H9 (cell line): ENCODE measurements around the gene NUP35. TPM values are rescaled to one million over a fixed set of nuclear protein-coding genes. Genes with fewer than 3 reads are reported as not detected.

Source experiments
- DNase-seq: peaks from one replicate; pipeline ENCODE4 v3.0.0-alpha.2; 2017
- H2AFZ ChIP-seq: one replicate; pipeline ENCODE4 v1.6.1; 2013; ENCODE audit warnings: mild to moderate bottlenecking, low read length, control low read depth, moderate library complexity
- H2AK5ac ChIP-seq: 2 replicates; pipeline ENCODE4 v1.6.1; 2013; ENCODE audit warnings: low read length, control low read depth, mixed read lengths; ENCODE audit not compliant: insufficient read length
- H2BK120ac ChIP-seq: one replicate; pipeline ENCODE4 v1.6.1; 2013; ENCODE audit warnings: low read depth, mild to moderate bottlenecking, low read length, control low read depth, inconsistent platforms; ENCODE audit not compliant: poor library complexity, severe bottlenecking
- H2BK12ac ChIP-seq: 2 replicates; pipeline ENCODE4 v1.6.1; 2013; ENCODE audit warnings: low read length, control low read depth, mixed read lengths, low read depth; ENCODE audit not compliant: insufficient read length
- H2BK15ac ChIP-seq: 2 replicates; pipeline ENCODE4 v1.6.1; 2013; ENCODE audit warnings: low read depth, low read length, control low read depth
- H2BK20ac ChIP-seq: one replicate; pipeline ENCODE4 v1.6.1; 2013; ENCODE audit warnings: low read depth, mild to moderate bottlenecking, low read length, control low read depth, inconsistent platforms; ENCODE audit not compliant: poor library complexity, severe bottlenecking
- H2BK5ac ChIP-seq: 2 replicates; pipeline ENCODE4 v1.6.1; 2013; ENCODE audit warnings: low read length, control low read depth, mixed read lengths; ENCODE audit not compliant: insufficient read length
- H3K14ac ChIP-seq: 2 replicates; pipeline ENCODE4 v1.6.1; 2013; ENCODE audit warnings: low read length, control low read depth; ENCODE audit not compliant: insufficient read depth
- H3K18ac ChIP-seq: 2 replicates; pipeline ENCODE4 v1.6.1; 2013; ENCODE audit warnings: low read depth, mild to moderate bottlenecking, mixed read lengths, low read length, control low read depth; ENCODE audit not compliant: insufficient read length
- H3K23ac ChIP-seq: 2 replicates; pipeline ENCODE4 v1.6.1; 2013; ENCODE audit warnings: low read length, control low read depth, mixed read lengths, low read depth; ENCODE audit not compliant: insufficient read length
- H3K23me2 ChIP-seq: 2 replicates; pipeline ENCODE4 v1.6.1; 2013; ENCODE audit warnings: low read depth, mild to moderate bottlenecking, mixed read lengths, low read length, control low read depth; ENCODE audit not compliant: insufficient read length, poor library complexity, severe bottlenecking
- H3K27ac ChIP-seq: 2 replicates; pipeline ENCODE4 v1.5.1; 2013; ENCODE audit warnings: low read length, control low read depth, mixed read lengths, low read depth; ENCODE audit not compliant: insufficient read length
- H3K27me3 ChIP-seq: 2 replicates; pipeline ENCODE4 v1.6.1; 2013; ENCODE audit warnings: low read length, control low read depth, inconsistent platforms; ENCODE audit not compliant: insufficient read depth
- H3K4ac ChIP-seq: 2 replicates; pipeline ENCODE4 v1.6.1; 2013; ENCODE audit warnings: low read depth, mild to moderate bottlenecking, control low read depth, inconsistent platforms, low read length, moderate library complexity
- H3K4me1 ChIP-seq: 2 replicates; pipeline ENCODE4 v1.6.1; 2013; ENCODE audit warnings: low read length, control low read depth, inconsistent platforms; ENCODE audit not compliant: insufficient read depth
- H3K4me2 ChIP-seq: 2 replicates; pipeline ENCODE4 v1.6.1; 2013; ENCODE audit warnings: low read length, control low read depth, mixed read lengths; ENCODE audit not compliant: insufficient read length, insufficient read depth
- H3K56ac ChIP-seq: 2 replicates; pipeline ENCODE4 v1.6.1; 2013; ENCODE audit warnings: low read depth, mild to moderate bottlenecking, mixed read lengths, low read length, control low read depth; ENCODE audit not compliant: insufficient read length
- H3K79me1 ChIP-seq: 2 replicates; pipeline ENCODE4 v1.6.1; 2013; ENCODE audit warnings: low read depth, mild to moderate bottlenecking, moderate library complexity, low read length, control low read depth, inconsistent platforms; ENCODE audit not compliant: insufficient read depth, poor library complexity, severe bottlenecking
- H3K79me2 ChIP-seq: 2 replicates; pipeline ENCODE4 v1.6.1; 2013; ENCODE audit warnings: low read length, control low read depth, inconsistent platforms; ENCODE audit not compliant: insufficient read depth
- H3K9ac ChIP-seq: 2 replicates; pipeline ENCODE4 v1.6.1; 2013; ENCODE audit warnings: low read length, control low read depth, mixed read lengths; ENCODE audit not compliant: insufficient read length; ENCODE audit errors: extremely low read depth
- H3K9me3 ChIP-seq: one replicate; pipeline ENCODE4 v1.6.1; 2013; ENCODE audit warnings: low read depth, low read length, inconsistent platforms; ENCODE audit not compliant: control insufficient read depth
- H3T11ph ChIP-seq: one replicate; pipeline ENCODE4 v1.6.1; 2013; ENCODE audit warnings: mild to moderate bottlenecking, low read length, control low read depth, inconsistent platforms
- H4K20me1 ChIP-seq: one replicate; pipeline ENCODE4 v1.6.1; 2013; ENCODE audit not compliant: control insufficient read depth, insufficient read length, insufficient read depth
- H4K5ac ChIP-seq: 2 replicates; pipeline ENCODE4 v1.6.1; 2013; ENCODE audit warnings: low read depth, mild to moderate bottlenecking, mixed read lengths, low read length, control low read depth; ENCODE audit not compliant: insufficient read length
- H4K8ac ChIP-seq: replicated peaks from 2 replicates; pipeline ENCODE4 v1.6.1; 2013; ENCODE audit warnings: low read length, control low read depth, mixed read lengths, low read depth; ENCODE audit not compliant: insufficient read length
- H4K91ac ChIP-seq: 2 replicates; pipeline ENCODE4 v1.6.1; 2013; ENCODE audit warnings: low read depth, mild to moderate bottlenecking, moderate library complexity, mixed read lengths, low read length, control low read depth; ENCODE audit not compliant: insufficient read length
- H3K27ac Mint-ChIP-seq, 3 experiments: 2 replicates in 2 of 3; 3 replicates in 1 of 3; pipeline ENCODE4 v1.8.0; 2020 to 2021; ENCODE audit warnings: mixed read lengths in 3 of 3, mild to moderate bottlenecking in 1 of 3, moderate library complexity in 1 of 3
- H3K27me3 Mint-ChIP-seq: 2 replicates; pipeline ENCODE4 v1.8.0; 2021; ENCODE audit warnings: low read depth, mild to moderate bottlenecking, moderate library complexity, mixed read lengths
- H3K36me3 Mint-ChIP-seq, 3 experiments: 2 replicates in 2 of 3; 3 replicates in 1 of 3; pipeline ENCODE4 v1.8.0; 2020 to 2021; ENCODE audit warnings: low read depth in 3 of 3, mixed read lengths in 3 of 3; ENCODE audit not compliant: insufficient read depth in 1 of 3
- H3K4me1 Mint-ChIP-seq, 2 experiments: 2 replicates each; pipeline ENCODE4 v1.8.0; 2020; ENCODE audit warnings: mixed read lengths in 2 of 2
- H3K4me3 Mint-ChIP-seq, 2 experiments: 2 replicates in 1 of 2; 3 replicates in 1 of 2; pipeline ENCODE4 v1.8.0; 2020 to 2021; ENCODE audit warnings: mild to moderate bottlenecking in 2 of 2, mixed read lengths in 2 of 2, moderate library complexity in 1 of 2
- H3K9me3 Mint-ChIP-seq, 2 experiments: 2 replicates in 1 of 2; 3 replicates in 1 of 2; pipeline ENCODE4 v1.8.0; 2020; ENCODE audit warnings: mild to moderate bottlenecking in 2 of 2, mixed read lengths in 2 of 2, moderate library complexity in 1 of 2
- CTCF ChIP-seq: fragments of 200-600 bp; sonication (generic); conservative IDR thresholded peaks from 3 replicates; pipeline ENCODE4 v1.8.0; 2021; ENCODE audit warnings: antibody characterized with exemption, mild to moderate bottlenecking
- WGBS: extraction: QIAGEN DNeasy Blood & Tissue Kit; methylation state at CpG from one replicate; pipeline ENCODE4 v1.1.7; 2013; ENCODE audit warnings: missing lambda C conversion rate, low lambda C conversion rate, mixed read lengths; ENCODE audit not compliant: insufficient read length; ENCODE audit errors: extremely low coverage; 5-methylcytosine and 5-hydroxymethylcytosine counted together
- total RNA-seq: library from RNA; stranded (reverse); gene quantifications from 2 replicates; pipeline ENCODE4 v1.2.1, GENCODE V29; 2021

The NUP35 gene
- total RNA-seq, 1 experiment from 2014 or later = 53.6 TPM

GRCh38 chr2:183204397-183204796, 80.2 kb downstream of the NUP35 start:
- no peak overlapping the region for H3K56ac ChIP-seq
- no peaks in the 10 kb centered on the region; the same call in 1 of the 2 replicates for H3K79me2 ChIP-seq
- no peaks in the 10 kb centered on the region for H4K20me1 ChIP-seq
- H3K27ac Mint-ChIP-seq = no peak overlapping the region
- H3K4ac ChIP-seq = no peak overlapping the region
- H3K9me3 Mint-ChIP-seq = peaks cover 3 to 7% of the 10 kb centered on the region in 2 experiments; a peak in 4 of 5 replicates
- WGBS = no CpG with 5 or more reads among the region's 1 CpG
- H3T11ph ChIP-seq = no peak overlapping the region
- no peak overlapping the region for H2BK5ac ChIP-seq
- H3K27me3 Mint-ChIP-seq = no peaks in the 10 kb centered on the region
- no peak overlapping the region for H4K8ac ChIP-seq
- H2BK20ac ChIP-seq = no peak overlapping the region
- no peak overlapping the region for H2AK5ac ChIP-seq
- H3K27ac ChIP-seq = no peak overlapping the region
- no peak for DNase-seq
- peaks cover 3% of the 10 kb centered on the region for H3K9me3 ChIP-seq
- no peaks in the 10 kb centered on the region for H3K23me2 ChIP-seq
- no peak overlapping the region for H2AFZ ChIP-seq
- peaks cover 9 to 13% (median 11%) of the 10 kb centered on the region in 3 experiments for H3K36me3 Mint-ChIP-seq
- no peak overlapping the region for H2BK15ac ChIP-seq
- TF ChIP-seq CTCF = no peak
- H2BK12ac ChIP-seq = no peak overlapping the region
- H3K4me1 Mint-ChIP-seq = peaks cover 7% of the 10 kb centered on the region in 2 experiments
- H3K14ac ChIP-seq = no peak overlapping the region
- no peak overlapping the region for H3K18ac ChIP-seq
- H2BK120ac ChIP-seq = no peak overlapping the region
- H3K4me2 ChIP-seq = no peak overlapping the region
- no peak overlapping the region for H3K4me3 Mint-ChIP-seq
- H4K91ac ChIP-seq = no peak overlapping the region
- H3K9ac ChIP-seq = no peak overlapping the region
- no peak overlapping the region for H4K5ac ChIP-seq
- no peaks in the 10 kb centered on the region for H3K79me1 ChIP-seq
- H3K27me3 ChIP-seq = no peaks in the 10 kb centered on the region
- H3K4me1 ChIP-seq = no peaks in the 10 kb centered on the region; the same call in 1 of the 2 replicates
- H3K23ac ChIP-seq = no peak overlapping the region
